Measurements from ENCODE around the gene BEND7. TPM values are rescaled to one million over a fixed set of nuclear protein-coding genes. Genes with fewer than 3 reads are reported as not detected.

Gene BEND7
- total and polyA plus RNA-seq, 2 of the 8 experiments (the other 6 are each of a cell fraction or from before 2014, with no cell fraction given) = 1.9 to 8.2 TPM

GRCh38 chr10:13555884-13556510 lies 27.2 kb upstream of the BEND7 start:
- Histone ChIP-seq H3K23me2 (ENCODE audit: low read depth, low read length) (no peaks in the 10 kb centered on the region), H4K20me1 (replicated peaks in 1 of 2; ENCODE audit: control insufficient read depth in 1 of 2, insufficient read depth in 2 of 2, low read length in 2 of 2) (no peaks in the 10 kb centered on the region), H3K4ac (replicated peaks; ENCODE audit: insufficient read length, low read depth, low read length) (no peak overlapping the region), H3K14ac (ENCODE audit: insufficient read length) (no peak overlapping the region), H3K9me3 (ENCODE audit: insufficient read depth in 2 of 2, low read depth in 1 of 2, low read length in 1 of 2) (no peaks in the 10 kb centered on the region), H2BK12ac (ENCODE audit: low read depth, low read length) (no peak overlapping the region), H3K36me3 (ENCODE audit: control insufficient read depth in 2 of 4, insufficient read depth in 4 of 4, low read length in 3 of 4) (no peaks in the 10 kb centered on the region), H3K4me2 (ENCODE audit: insufficient read depth in 1 of 2, low read depth in 2 of 2, low read length in 2 of 2) (no peak overlapping the region), H2BK120ac (replicated peaks; ENCODE audit: low read depth, low read length) (no peak overlapping the region), H3K9ac (replicated peaks in 1 of 4; ENCODE audit: extremely low read depth in 1 of 4, low read depth in 3 of 4, low read length in 3 of 4) (no peak overlapping the region), H3K79me2 (ENCODE audit: control insufficient read depth in 1 of 2, insufficient read depth in 2 of 2, low read length in 2 of 2) (no peaks in the 10 kb centered on the region), H3K27ac (ENCODE audit: low read depth, low read length) (no peak overlapping the region), H3K56ac (replicated peaks; ENCODE audit: insufficient read length, low read depth, low read length) (no peak overlapping the region), H2BK15ac (ENCODE audit: low read length) (no peak overlapping the region), H3K4me3 (ENCODE audit: extremely low read depth in 1 of 4, insufficient read depth in 2 of 4, low read depth in 3 of 4, low read length in 4 of 4) (no peak overlapping the region), H3K79me1 (ENCODE audit: low read depth, low read length) (no peaks in the 10 kb centered on the region), H3K18ac (ENCODE audit: extremely low read depth, low read length) (no peak overlapping the region), H3K23ac (ENCODE audit: insufficient read length) (no peak overlapping the region), H3K27me3 (replicated peaks in 1 of 4; ENCODE audit: control insufficient read depth in 3 of 4, extremely low read depth in 1 of 4, insufficient read depth in 3 of 4, low read length in 3 of 4) (no peaks in the 10 kb centered on the region), H4K5ac (ENCODE audit: insufficient read length, low read depth, low read length) (no peak overlapping the region), H4K91ac (replicated peaks; ENCODE audit: insufficient read length, low read length) (no peak overlapping the region), H2AK5ac (ENCODE audit: low read depth, low read length) (no peak overlapping the region), H3K4me1 (replicated peaks in 1 of 4; ENCODE audit: control insufficient read depth in 3 of 4, insufficient read depth in 4 of 4, low read length in 3 of 4) (no peaks in the 10 kb centered on the region), H2BK20ac (ENCODE audit: low read length) (no peak overlapping the region), H2BK5ac (ENCODE audit: low read depth, low read length) (no peak overlapping the region), H4K8ac (ENCODE audit: extremely low read depth, insufficient read depth, low read length) (no peak overlapping the region), H2AFZ (ENCODE audit: low read length) (no peak overlapping the region)
- WGBS, 2 experiments (ENCODE audit: extremely low coverage in 1 of 2, insufficient coverage in 1 of 2, insufficient read length in 1 of 2, insufficient replicate concordance in 2 of 2, low coverage in 1 of 2, low lambda C conversion rate in 2 of 2, missing lambda C conversion rate in 1 of 2) = 79% methylated on average over 2 of the region's 2 CpGs; no CpG with 5 or more reads in 1 of the 2 experiments
- no peak for TF ChIP-seq RAD21 (IDR thresholded peaks at IDR 0.05 in 1 of 2, conservative IDR thresholded peaks at IDR 0.05 in 1 of 2; ENCODE audit: low read depth in 2 of 2, low read length in 2 of 2)
- no peak for TF ChIP-seq SAP30 (IDR thresholded peaks at IDR 0.05; ENCODE audit: insufficient read depth, insufficient replicate concordance, low read length)
- TF ChIP-seq NANOG (IDR thresholded peaks at IDR 0.05; ENCODE audit: insufficient read depth, low read depth, low read length, poor library complexity, severe bottlenecking) = no peak
- no peak for TF ChIP-seq ATF2 (IDR thresholded peaks at IDR 0.05; ENCODE audit: low read length)
- TF ChIP-seq TCF12 (IDR thresholded peaks at IDR 0.05; ENCODE audit: low read depth, low read length) = no peak
- TF ChIP-seq ZNF274 (IDR thresholded peaks at IDR 0.05; ENCODE audit: borderline replicate concordance, extremely low read depth, low read length) = no peak
- TF ChIP-seq RXRA (IDR thresholded peaks at IDR 0.05; ENCODE audit: insufficient read depth, low read depth, low read length) = no peak
- ChIA-PET CTCF (ENCODE audit: partially characterized antibody) (interaction anchor here (0.6 to 1.5 kb wide), 2 partner anchors 48 to 477 kb away, joined by 3 read pairs; no protein-coding TSS in a partner anchor), POLR2A (ENCODE audit: partially characterized antibody) (no interaction called here)
- no peak for FAIRE-seq
- no peak for DNase-seq (ENCODE audit: low read depth in 1 of 2, low spot score in 2 of 2)
